ENCODE data around the gene KNSTRN.

DNA sequence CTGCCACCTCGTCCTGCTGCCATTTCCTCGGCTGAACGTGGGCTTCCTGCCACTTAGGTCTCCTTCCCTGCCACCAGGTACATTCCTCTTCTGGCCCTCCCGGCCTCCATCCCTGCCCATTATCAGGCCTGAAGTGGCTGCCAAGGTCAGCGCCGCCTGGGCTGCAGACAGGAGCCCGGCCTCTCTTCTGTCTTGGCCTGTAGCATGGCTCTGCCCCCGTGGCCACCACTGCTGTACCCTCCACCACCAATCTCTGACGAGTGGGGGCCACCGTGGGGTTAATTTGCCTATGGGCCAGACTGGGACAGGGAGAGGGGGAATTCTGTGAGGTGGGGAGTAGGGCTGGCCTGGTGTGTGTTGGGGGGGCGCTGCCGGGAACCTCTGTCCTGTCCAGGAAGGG lies 56.2 kb downstream of the KNSTRN start:
- TF ChIP-seq, protein P1, sequence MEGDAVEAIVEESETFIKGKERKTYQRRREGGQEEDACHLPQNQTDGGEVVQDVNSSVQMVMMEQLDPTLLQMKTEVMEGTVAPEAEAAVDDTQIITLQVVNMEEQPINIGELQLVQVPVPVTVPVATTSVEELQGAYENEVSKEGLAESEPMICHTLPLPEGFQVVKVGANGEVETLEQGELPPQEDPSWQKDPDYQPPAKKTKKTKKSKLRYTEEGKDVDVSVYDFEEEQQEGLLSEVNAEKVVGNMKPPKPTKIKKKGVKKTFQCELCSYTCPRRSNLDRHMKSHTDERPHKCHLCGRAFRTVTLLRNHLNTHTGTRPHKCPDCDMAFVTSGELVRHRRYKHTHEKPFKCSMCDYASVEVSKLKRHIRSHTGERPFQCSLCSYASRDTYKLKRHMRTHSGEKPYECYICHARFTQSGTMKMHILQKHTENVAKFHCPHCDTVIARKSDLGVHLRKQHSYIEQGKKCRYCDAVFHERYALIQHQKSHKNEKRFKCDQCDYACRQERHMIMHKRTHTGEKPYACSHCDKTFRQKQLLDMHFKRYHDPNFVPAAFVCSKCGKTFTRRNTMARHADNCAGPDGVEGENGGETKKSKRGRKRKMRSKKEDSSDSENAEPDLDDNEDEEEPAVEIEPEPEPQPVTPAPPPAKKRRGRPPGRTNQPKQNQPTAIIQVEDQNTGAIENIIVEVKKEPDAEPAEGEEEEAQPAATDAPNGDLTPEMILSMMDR (IDR thresholded peaks at IDR 0.05), result no peak
- TF ChIP-seq POLR2A (IDR thresholded peaks at IDR 0.05), result no peak
